Neuronal stem cell (in vitro differentiated cells): ENCODE measurements around the gene HOXB4.

Experiments
- DNase-seq: peaks from one replicate; pipeline ENCODE4 v3.0.0-alpha.2; 2013; ENCODE audit warnings: low spot score
- H2AFZ ChIP-seq: one replicate; pipeline ENCODE4 v1.6.1; 2013; ENCODE audit warnings: mild to moderate bottlenecking, low read length, inconsistent platforms
- H2AK5ac ChIP-seq: 2 replicates; pipeline ENCODE4 v1.6.1; 2013; ENCODE audit warnings: low read depth, mild to moderate bottlenecking, inconsistent platforms, low read length, moderate library complexity, mixed read lengths
- H2BK120ac ChIP-seq: 2 replicates; pipeline ENCODE4 v1.6.1; 2013; ENCODE audit warnings: low read depth, mild to moderate bottlenecking, inconsistent platforms, low read length, moderate library complexity, mixed read lengths
- H2BK12ac ChIP-seq: one replicate; pipeline ENCODE4 v1.6.1; 2013; ENCODE audit warnings: low read length, inconsistent platforms
- H2BK15ac ChIP-seq: 2 replicates; pipeline ENCODE4 v1.6.1; 2013; ENCODE audit warnings: mild to moderate bottlenecking, low read length, inconsistent platforms, mixed read lengths
- H2BK5ac ChIP-seq: one replicate; pipeline ENCODE4 v1.6.1; 2013; ENCODE audit warnings: inconsistent platforms, mild to moderate bottlenecking, low read length, moderate library complexity
- H3K14ac ChIP-seq: one replicate; pipeline ENCODE4 v1.6.1; 2013; ENCODE audit warnings: low read length, inconsistent platforms
- H3K18ac ChIP-seq: 2 replicates; pipeline ENCODE4 v1.6.1; 2013; ENCODE audit warnings: low read length, inconsistent platforms
- H3K23ac ChIP-seq: 2 replicates; pipeline ENCODE4 v1.6.1; 2013; ENCODE audit warnings: low read depth, mild to moderate bottlenecking, mixed read lengths, low read length, inconsistent platforms; ENCODE audit not compliant: poor library complexity
- H3K27ac ChIP-seq: replicated peaks from 3 replicates; pipeline ENCODE4 v1.5.1; 2013; ENCODE audit warnings: low read length, inconsistent platforms
- H3K27me3 ChIP-seq, 3 experiments: 2 replicates each; pipeline ENCODE4 v1.6.1; 2013; ENCODE audit warnings: low read length in 3 of 3, mild to moderate bottlenecking in 2 of 3, inconsistent platforms in 1 of 3, low read depth in 1 of 3, mixed read lengths in 1 of 3, moderate library complexity in 1 of 3; ENCODE audit not compliant: control insufficient read depth in 3 of 3, insufficient read depth in 3 of 3
- H3K36me3 ChIP-seq, 2 donors: replicated peaks in 1 of 2; 2 replicates each; pipeline ENCODE4 v1.6.1; 2013; ENCODE audit warnings: low read length in 2 of 2; ENCODE audit not compliant: control insufficient read depth in 2 of 2, insufficient read depth in 2 of 2
- H3K4ac ChIP-seq: 2 replicates; pipeline ENCODE4 v1.6.1; 2013; ENCODE audit warnings: inconsistent platforms, mild to moderate bottlenecking, low read length, moderate library complexity
- H3K4me1 ChIP-seq, 2 donors: 1 replicate in 1 of 2; 2 replicates in 1 of 2; pipeline ENCODE4 v1.6.1; 2013; ENCODE audit warnings: low read length in 2 of 2, low read depth in 1 of 2; ENCODE audit not compliant: control insufficient read depth in 2 of 2, insufficient read depth in 1 of 2
- H3K4me2 ChIP-seq: one replicate; pipeline ENCODE4 v1.6.1; 2013; ENCODE audit warnings: mild to moderate bottlenecking, low read length, inconsistent platforms; ENCODE audit not compliant: insufficient read depth, poor library complexity, severe bottlenecking
- H3K4me3 ChIP-seq, 2 donors: 2 replicates each; pipeline ENCODE4 v1.5.1; 2013; ENCODE audit warnings: low read length in 2 of 2, mild to moderate bottlenecking in 2 of 2, inconsistent platforms in 1 of 2, moderate library complexity in 1 of 2
- H3K79me1 ChIP-seq: one replicate; pipeline ENCODE4 v1.6.1; 2013; ENCODE audit warnings: low read depth, mild to moderate bottlenecking, inconsistent platforms, low read length, moderate library complexity
- H3K9ac ChIP-seq: one replicate; pipeline ENCODE4 v1.6.1; 2013; ENCODE audit warnings: mild to moderate bottlenecking, low read depth, low read length, inconsistent platforms; ENCODE audit not compliant: poor library complexity
- H3K9me3 ChIP-seq, 2 donors: replicated peaks in 1 of 2; 2 replicates each; pipeline versions ENCODE3 to v1.6.1; 2013; ENCODE audit warnings: low read length in 2 of 2, mild to moderate bottlenecking in 2 of 2, inconsistent platforms in 1 of 2, low read depth in 1 of 2, mixed read lengths in 1 of 2, moderate library complexity in 1 of 2; ENCODE audit not compliant: control insufficient read depth in 2 of 2, insufficient read depth in 1 of 2
- H4K8ac ChIP-seq: one replicate; pipeline ENCODE4 v1.6.1; 2013; ENCODE audit warnings: low read depth, mild to moderate bottlenecking, inconsistent platforms, low read length, moderate library complexity
- H4K91ac ChIP-seq: one replicate; pipeline ENCODE4 v1.6.1; 2013; ENCODE audit warnings: low read length, low read depth, mild to moderate bottlenecking, inconsistent platforms; ENCODE audit not compliant: poor library complexity
- WGBS, 2 donors: extraction: QIAGEN DNeasy Blood & Tissue Kit; methylation state at CpG; one replicate each; pipeline ENCODE4 v1.1.7; 2013; ENCODE audit warnings: missing lambda C conversion rate in 2 of 2, mixed read lengths in 1 of 2; ENCODE audit not compliant: insufficient read length in 2 of 2, insufficient replicate concordance in 1 of 2; ENCODE audit errors: extremely low coverage in 2 of 2; 5-methylcytosine and 5-hydroxymethylcytosine counted together

HOXB4 gene

GRCh38 chr17:48603959-48604769, 26.0 kb upstream of the HOXB4 start:
- H3K4me2 ChIP-seq = no peak overlapping the region
- WGBS, 2 donors = no CpG with 5 or more reads among the region's 21 CpGs
- no peak for DNase-seq
- no peak overlapping the region for H3K14ac ChIP-seq
- H2BK12ac ChIP-seq = no peak overlapping the region
- no peak overlapping the region for H3K18ac ChIP-seq
- no peak overlapping the region for H3K23ac ChIP-seq
- H3K79me1 ChIP-seq = no peaks in the 10 kb centered on the region
- no peak overlapping the region for H2BK5ac ChIP-seq
- H2BK120ac ChIP-seq = no peak overlapping the region
- no peaks in the 10 kb centered on the region for H3K4me1 ChIP-seq
- H3K36me3 ChIP-seq = no peaks in the 10 kb centered on the region
- no peak overlapping the region for H2AK5ac ChIP-seq
- H3K9ac ChIP-seq = no peak overlapping the region
- H3K9me3 ChIP-seq = peaks cover 6 to 8% of the 10 kb centered on the region in 2 donors
- no peak overlapping the region for H3K27ac ChIP-seq
- H3K4me3 ChIP-seq = no peak overlapping the region
- no peak overlapping the region for H3K4ac ChIP-seq
- H3K27me3 ChIP-seq = peaks cover 64 to 99% (median 97%) of the 10 kb centered on the region in 3 experiments
- no peak overlapping the region for H2BK15ac ChIP-seq
- no peak overlapping the region for H4K8ac ChIP-seq
- no peak overlapping the region for H4K91ac ChIP-seq
- no peak overlapping the region for H2AFZ ChIP-seq

GRCh38 chr17:48601539-48602425, 23.6 kb upstream of the HOXB4 start:
- Histone ChIP-seq H3K14ac (no peak overlapping the region), H3K9me3 (peaks cover 4 to 10% of the 10 kb centered on the region in 2 donors), H2AFZ (no peak overlapping the region), H3K18ac (no peak overlapping the region), H2AK5ac (no peak overlapping the region), H3K23ac (peak overlapping the region; percentile 21), H3K4ac (no peak overlapping the region), H2BK12ac (no peak overlapping the region), H4K91ac (no peak overlapping the region), H3K9ac (no peak overlapping the region), H3K36me3 (no peaks in the 10 kb centered on the region), H4K8ac (no peak overlapping the region), H3K27ac (no peak overlapping the region), H3K79me1 (no peaks in the 10 kb centered on the region), H3K4me1 (no peaks in the 10 kb centered on the region), H2BK15ac (no peak overlapping the region), H2BK5ac (no peak overlapping the region), H3K27me3 (peaks cover 74 to 100% (median 100%) of the 10 kb centered on the region in 3 experiments), H3K4me3 (no peak overlapping the region), H2BK120ac (no peak overlapping the region), H3K4me2 (no peak overlapping the region)
- no peak for DNase-seq
- WGBS, 2 donors = no CpG with 5 or more reads among the region's 35 CpGs

- no peak for DNase-seq
- no peak overlapping the region for H4K91ac ChIP-seq
- no peak overlapping the region for H3K18ac ChIP-seq
These were observed 23.0 kb upstream of the HOXB4 start for GRCh38 chr17:48601207-48601538.

More at GRCh38 chr17:48601207-48601538, 23.0 kb upstream of the HOXB4 start:
- no peak overlapping the region for H2AFZ ChIP-seq
- H3K4me3 ChIP-seq = no peak overlapping the region
- no peak overlapping the region for H2BK120ac ChIP-seq
- no peaks in the 10 kb centered on the region for H3K36me3 ChIP-seq
- H2BK15ac ChIP-seq = no peak overlapping the region
- no peaks in the 10 kb centered on the region for H3K4me1 ChIP-seq
- no peak overlapping the region for H3K9ac ChIP-seq
- no CpG with 5 or more reads among the region's 4 CpGs for WGBS, 2 donors
- no peak overlapping the region for H4K8ac ChIP-seq
- H3K14ac ChIP-seq = no peak overlapping the region
- H3K9me3 ChIP-seq = peaks cover 4 to 6% of the 10 kb centered on the region in 2 donors
- H3K27ac ChIP-seq = no peak overlapping the region
- no peak overlapping the region for H2BK12ac ChIP-seq
- peaks cover 74 to 100% (median 100%) of the 10 kb centered on the region in 3 experiments for H3K27me3 ChIP-seq
- no peak overlapping the region for H2BK5ac ChIP-seq
- no peak overlapping the region for H2AK5ac ChIP-seq
- no peak overlapping the region for H3K4ac ChIP-seq
- H3K79me1 ChIP-seq = no peaks in the 10 kb centered on the region
- no peak overlapping the region for H3K23ac ChIP-seq
- H3K4me2 ChIP-seq = no peak overlapping the region
